ENCODE results near the gene FAM83B.
"Not testable (repeated sequence)": the region's sequence is repeated elsewhere in the genome, so short reads cannot be mapped to it uniquely, and the experiment has no call there.

FAM83B gene

GRCh38 chr6:54864272-54864671 is 17.7 kb downstream of the FAM83B start:
- DNase-seq, result no peak

GRCh38 chr6:54865091-54865631 is 18.6 kb downstream of the FAM83B start:
- DNase-seq, result no peak

GRCh38 chr6:54868556-54868955 is 22.0 kb downstream of the FAM83B start:
- DNase-seq, result no peak

- no peak for DNase-seq
Measured at GRCh38 chr6:54873599-54873998, 27.0 kb downstream of the FAM83B start.

GRCh38 chr6:54874349-54875048 is 27.9 kb downstream of the FAM83B start:
- DNase-seq, result no peak

GRCh38 chr6:54875539-54875938 is 29.0 kb downstream of the FAM83B start:
- DNase-seq, result no peak

GRCh38 chr6:54876365-54876764 is 29.8 kb downstream of the FAM83B start:
- no peak for DNase-seq

GRCh38 chr6:54876871-54877270 is 30.3 kb downstream of the FAM83B start:
- DNase-seq, result no peak

- DNase-seq, result no peak
Measured at GRCh38 chr6:54877713-54878317, 31.2 kb downstream of the FAM83B start.

GRCh38 chr6:54878718-54879117 is 32.1 kb downstream of the FAM83B start:
- DNase-seq, result no peak

- no peak for DNase-seq
Measured at GRCh38 chr6:54879188-54879985, 32.8 kb downstream of the FAM83B start.

GRCh38 chr6:54881067-54881730 is 34.6 kb downstream of the FAM83B start:
- no peak for DNase-seq

- not testable (repeated sequence) for DNase-seq
Measured at GRCh38 chr6:54881891-54882290, 35.3 kb downstream of the FAM83B start.

- no peak for DNase-seq
Measured at GRCh38 chr6:54886932-54887584, 40.5 kb downstream of the FAM83B start.

GRCh38 chr6:54891536-54891935 is 45.0 kb downstream of the FAM83B start:
- DNase-seq, result no peak

- no peak for DNase-seq
Measured at GRCh38 chr6:54892831-54893230, 46.3 kb downstream of the FAM83B start.

- DNase-seq, result no peak
Measured at GRCh38 chr6:54893818-54894217, 47.2 kb downstream of the FAM83B start.

GRCh38 chr6:54896302-54896701 is 49.7 kb downstream of the FAM83B start:
- DNase-seq, result no peak

- DNase-seq, result no peak
Measured at GRCh38 chr6:54897462-54898189, 51.1 kb downstream of the FAM83B start.

GRCh38 chr6:54898767-54899166 is 52.2 kb downstream of the FAM83B start:
- no peak for DNase-seq

- no peak for DNase-seq
Measured at GRCh38 chr6:54899442-54899841, 52.9 kb downstream of the FAM83B start.

GRCh38 chr6:54899986-54900385 is 53.4 kb downstream of the FAM83B start:
- DNase-seq, result no peak

Measured in NCI-H446 (cell line).